Activated CD8-positive, alpha-beta memory T cell treated with anti-CD3 and anti-CD28 coated beads, Interleukin-2, amount 50 U/mL, for 1 hour (primary cell): ENCODE measurements around the gene RTN1.

Source experiments
- DNase-seq: peaks from one replicate; pipeline ENCODE4 v3.0.0-alpha.2; 2020; ENCODE audit errors: extremely low read depth

Gene RTN1

GRCh38 chr14:59870277-59871165 is at the start of gene RTN1:
Gene RTN1, minus strand, starts transcription at chr14:59870776. Its CDS starts 146 bp downstream, at chr14:59870630.
- DNase-seq, result no peak

- DNase-seq, result no peak
These were observed 49.8 kb upstream of the RTN1 start for GRCh38 chr14:59920378-59920683.

- DNase-seq, result no peak
These were observed 49.2 kb upstream of the RTN1 start, which contains the start of gene LRRC9 for GRCh38 chr14:59919570-59920377. Gene LRRC9, plus strand, starts transcription at chr14:59920144.

DNA sequence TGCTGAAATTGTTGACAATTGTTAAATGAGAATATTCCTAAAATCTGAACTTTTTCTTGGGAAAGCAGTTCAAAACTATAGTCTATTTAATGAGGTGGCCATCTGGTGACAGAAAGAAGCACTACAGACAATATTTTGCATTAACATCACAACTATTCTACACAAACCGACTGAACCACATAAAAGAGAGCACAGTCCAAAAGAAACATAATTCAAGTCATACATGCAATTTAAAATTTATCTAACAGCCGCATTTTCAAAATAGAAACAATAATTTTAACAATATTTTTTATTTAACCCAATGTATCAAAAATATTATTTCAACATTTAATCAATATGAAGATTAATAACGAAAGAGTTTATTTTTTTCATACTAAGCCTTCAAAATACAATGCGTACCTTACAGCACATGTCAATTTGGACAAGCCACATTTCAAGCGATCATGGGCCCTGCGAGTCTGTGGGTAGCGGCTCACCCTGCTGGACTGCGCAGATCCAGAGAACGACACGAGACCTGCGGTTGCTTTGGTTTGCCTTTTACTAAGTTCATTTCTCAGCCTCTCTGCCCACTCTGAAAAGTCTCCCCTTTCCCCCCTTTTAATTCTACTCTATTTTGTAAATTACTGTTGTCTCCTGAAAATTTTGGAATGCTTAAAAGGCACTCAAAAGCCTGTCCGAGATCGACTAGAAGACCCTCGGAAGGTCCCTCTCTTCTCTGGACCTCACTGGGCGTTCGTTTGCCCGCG is 48.4 kb upstream of the RTN1 start:
- no peak for DNase-seq

DNA sequence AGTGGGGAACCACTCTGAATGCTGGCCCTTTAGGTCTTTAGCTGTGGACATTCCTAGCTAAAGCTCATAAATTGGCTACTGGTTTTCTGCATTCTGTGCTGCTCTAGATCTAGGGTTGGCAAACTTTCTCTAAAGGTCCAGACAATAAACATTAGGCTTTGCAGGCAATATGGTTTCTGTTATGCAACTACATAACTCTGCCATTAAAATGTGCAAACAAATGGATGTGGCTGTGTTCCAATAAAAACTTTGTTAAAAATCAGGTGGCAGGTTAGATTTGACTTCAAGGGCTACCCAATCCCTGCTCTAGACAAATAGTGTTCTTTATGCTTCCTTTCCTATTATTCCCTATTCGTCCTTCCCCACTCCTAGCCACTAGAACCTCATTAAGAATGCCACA is 42.6 kb upstream of the RTN1 start:
- DNase-seq, result no peak

DNA sequence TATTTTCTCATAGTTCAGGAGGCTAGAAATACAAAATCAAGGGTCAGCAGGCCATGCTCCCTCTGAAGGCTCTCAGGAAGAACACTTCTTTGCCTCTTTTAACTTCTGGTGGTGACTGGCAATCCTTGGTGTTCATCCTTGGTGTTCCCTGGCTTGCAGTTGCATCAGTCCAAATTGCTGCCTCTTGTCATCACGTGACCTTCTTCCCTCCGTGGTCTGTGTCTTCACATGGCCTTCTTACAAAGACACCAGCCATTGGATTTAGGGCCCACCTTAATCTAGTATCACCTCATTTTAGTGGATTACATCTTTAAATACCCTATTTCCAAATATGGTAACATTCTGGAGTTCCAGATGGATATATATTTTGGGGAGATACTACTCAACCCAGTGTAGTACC is 41.9 kb upstream of the RTN1 start:
- DNase-seq, result no peak

GRCh38 chr14:59905188-59905587 is 34.6 kb upstream of the RTN1 start:
- no peak for DNase-seq

- DNase-seq, result no peak
These were observed 33.6 kb upstream of the RTN1 start for GRCh38 chr14:59904184-59904583.

- DNase-seq, result no peak
These were observed 30.0 kb upstream of the RTN1 start for GRCh38 chr14:59900556-59900955.

DNA sequence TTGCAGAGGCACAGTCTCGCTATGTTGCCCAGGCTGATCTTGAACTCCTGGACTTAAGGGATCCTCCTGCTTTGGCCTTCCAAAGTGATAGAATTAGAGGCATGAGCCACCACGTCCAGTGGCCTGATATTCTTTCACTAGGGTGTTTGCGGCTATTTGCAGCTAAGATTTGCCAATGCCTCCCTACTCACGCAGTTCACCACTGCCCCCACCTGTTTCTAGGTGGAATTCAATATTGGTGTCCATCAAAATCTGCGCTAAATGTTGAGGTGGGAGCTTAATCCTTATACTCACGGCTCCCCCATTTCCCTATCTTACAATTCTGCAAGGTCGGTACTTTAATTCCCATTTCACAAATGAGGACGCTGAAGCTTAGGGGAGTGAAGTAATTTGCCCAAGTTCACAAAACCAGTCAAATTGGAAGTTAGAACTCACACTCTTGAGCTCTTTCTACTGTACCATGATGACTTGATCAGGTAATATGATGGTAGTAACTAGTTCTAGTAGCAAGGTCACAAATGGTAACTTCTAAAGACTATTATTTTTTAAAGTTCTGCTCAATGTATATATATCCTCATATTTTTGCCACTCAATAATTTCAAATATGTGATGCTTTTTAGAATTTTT is 27.3 kb upstream of the RTN1 start:
- DNase-seq, result no peak

DNA sequence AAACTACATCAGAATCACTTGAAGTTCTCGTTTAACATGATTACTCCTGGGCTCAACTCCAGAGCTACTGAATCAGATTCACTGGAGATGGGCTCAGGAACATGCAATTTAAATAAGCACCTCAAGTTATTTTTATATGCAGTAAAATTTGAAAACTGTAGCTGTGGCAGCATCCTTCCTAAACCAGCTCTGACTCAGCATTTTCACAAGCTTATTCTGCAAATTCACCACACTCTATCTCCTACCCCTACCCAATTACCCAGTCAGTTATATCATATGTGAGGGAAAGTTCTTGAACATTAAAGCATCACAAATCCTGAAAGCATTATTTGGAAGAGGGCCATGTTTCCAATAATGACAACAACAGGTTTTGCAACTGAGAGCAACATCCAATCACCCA is 25.1 kb upstream of the RTN1 start:
- DNase-seq, result no peak

GRCh38 chr14:59890676-59891075 is 20.1 kb upstream of the RTN1 start:
- no peak for DNase-seq

DNA sequence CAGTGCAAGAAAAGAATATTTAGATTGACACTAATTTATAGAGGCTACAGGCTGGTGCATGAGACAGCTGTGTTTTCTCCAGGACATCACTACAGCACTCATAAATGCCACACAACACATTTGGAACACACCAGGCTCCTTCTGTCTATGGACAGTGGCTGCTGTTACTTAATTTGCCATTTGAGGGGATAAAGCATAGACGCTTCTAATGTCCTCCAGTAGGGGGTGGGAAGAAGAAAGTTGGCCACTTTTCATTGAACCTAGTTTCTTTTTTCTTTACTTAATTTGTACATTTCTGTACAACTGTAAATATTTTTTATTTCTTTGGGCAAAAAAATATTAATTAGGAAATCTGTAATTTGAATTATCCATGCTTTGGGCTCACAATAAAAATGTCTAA is 12.4 kb upstream of the RTN1 start:
- no peak for DNase-seq

GRCh38 chr14:59871166-59871495 is 555 bp upstream of the RTN1 start:
- no peak for DNase-seq

DNA sequence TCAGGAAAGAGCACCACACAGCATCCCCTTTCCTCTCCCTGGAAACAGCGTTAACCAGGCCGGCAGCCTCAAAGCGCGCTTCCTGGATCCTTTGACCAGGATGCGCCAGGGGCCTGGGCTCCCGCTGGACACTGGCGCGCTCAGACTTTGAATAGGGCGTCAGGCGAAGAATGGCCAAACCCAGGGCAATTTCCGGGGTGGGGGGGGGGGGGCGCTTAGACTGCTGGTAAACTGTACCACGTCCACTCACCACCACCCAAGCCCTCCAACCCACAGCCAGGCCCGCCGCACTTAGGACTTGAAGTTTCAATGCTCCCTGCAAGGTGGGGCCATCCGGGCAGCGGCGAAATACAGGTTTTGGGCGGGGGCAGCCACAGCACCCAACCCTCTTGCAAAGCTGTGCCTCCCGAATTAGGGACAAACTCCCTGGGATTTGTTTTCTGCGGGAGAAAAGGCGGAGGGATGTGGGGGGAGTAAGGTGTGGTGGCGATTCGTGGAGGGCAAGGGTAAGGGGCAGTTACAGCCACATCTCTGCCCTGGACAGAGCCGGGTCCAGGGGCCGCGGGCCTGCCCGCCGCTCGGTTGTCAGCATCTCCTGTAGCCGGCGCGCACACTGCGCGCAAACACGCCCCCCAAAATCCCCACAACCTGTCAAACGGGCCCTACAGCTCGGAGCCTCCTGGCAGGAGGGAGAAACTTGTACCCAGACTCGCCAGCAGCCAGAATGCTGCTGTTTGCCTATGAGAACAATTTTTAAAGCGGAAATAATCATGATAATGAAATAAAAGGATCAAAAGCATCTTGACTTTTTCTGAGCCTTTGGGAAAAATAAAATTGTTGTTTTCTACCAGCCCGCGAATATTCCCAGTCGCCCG is 958 bp downstream of the RTN1 start:
- no peak for DNase-seq

DNA sequence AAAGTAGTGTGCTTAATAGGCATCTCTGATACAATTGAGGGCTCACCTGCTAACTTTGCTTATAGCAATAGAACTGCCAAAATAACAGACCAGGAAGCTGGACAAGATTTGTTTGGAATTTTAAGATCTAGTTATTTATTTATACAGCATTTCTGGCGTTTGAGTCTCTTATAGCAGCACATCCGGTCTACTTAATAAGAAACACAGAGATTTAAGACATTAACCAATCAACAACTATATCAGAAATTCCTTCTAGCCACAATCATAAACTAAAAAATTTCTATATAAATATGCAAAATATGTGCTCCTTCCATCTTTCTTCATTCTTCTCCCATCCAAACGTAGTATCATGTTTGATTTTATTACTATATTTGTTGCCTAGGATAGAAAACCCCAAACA is 2.6 kb downstream of the RTN1 start:
- DNase-seq, result no peak

GRCh38 chr14:59863806-59864525 is 6.6 kb downstream of the RTN1 start:
- DNase-seq, result no peak

GRCh38 chr14:59857328-59857727 is 13.2 kb downstream of the RTN1 start:
- no peak for DNase-seq

DNA sequence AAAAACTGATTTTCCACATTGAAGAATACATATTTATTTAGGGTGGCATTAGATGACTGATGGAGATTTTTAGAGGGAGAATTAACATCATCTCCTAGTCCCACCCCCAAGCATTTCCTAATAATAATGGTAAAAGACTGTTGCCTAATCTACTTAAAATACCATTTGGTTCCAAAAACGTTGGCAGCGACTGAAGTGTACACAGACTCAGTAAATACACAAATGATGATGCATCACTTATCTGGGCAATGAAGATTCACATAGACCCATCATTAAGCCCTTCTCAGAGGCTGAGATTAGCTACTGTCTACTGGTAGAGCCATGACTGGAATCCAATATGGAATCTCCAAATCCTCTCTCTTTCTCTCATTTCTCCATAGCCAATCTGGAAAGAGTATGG is 18.2 kb downstream of the RTN1 start:
- no peak for DNase-seq

GRCh38 chr14:59850458-59850857 is 20.1 kb downstream of the RTN1 start:
- DNase-seq, result no peak
